SK-N-SH (cell line): ENCODE data around the gene RAB6C.

ENCODE experiments used
- CTCF ChIP-seq: fragments of 200-600 bp; sonication (generic); IDR thresholded peaks from 2 replicates; pipeline ENCODE4 v1.6.1; 2017; ENCODE audit warnings: antibody characterized with exemption, mild to moderate bottlenecking, moderate library complexity
- ELF1 ChIP-seq: IDR thresholded peaks from 2 replicates; pipeline ENCODE4 v1.4.0; 2012
- EP300 ChIP-seq, 2 experiments: IDR thresholded peaks; 2 replicates each; pipeline versions ENCODE4 v1.4.0 to v1.6.1; 2012; ENCODE audit warnings: borderline replicate concordance in 1 of 2, low read depth in 1 of 2, low read length in 1 of 2
- EZH2phosphoT487 ChIP-seq: fragments of 200-600 bp; sonication (generic); IDR thresholded peaks from 2 replicates; pipeline ENCODE4 v1.6.1; 2017; ENCODE audit warnings: low read depth, mixed run types, mild to moderate bottlenecking, antibody characterized with exemption, moderate library complexity, borderline replicate concordance
- MXI1 ChIP-seq: IDR thresholded peaks from 2 replicates; pipeline ENCODE4 v1.6.1; 2012; ENCODE audit warnings: mild to moderate bottlenecking, low read depth, low read length, improper control_type of control experiment
- POLR2AphosphoS5 ChIP-seq: IDR thresholded peaks from 2 replicates; pipeline ENCODE4 v1.6.1; 2012; ENCODE audit warnings: low read depth, low read length
- RAD21 ChIP-seq: IDR thresholded peaks from 2 replicates; pipeline ENCODE4 v1.6.1; 2012; ENCODE audit warnings: mild to moderate bottlenecking, low read length
- RCOR1 ChIP-seq: fragments of 150-350 bp; IDR thresholded peaks from 2 replicates; pipeline ENCODE4 v1.6.1; 2017; ENCODE audit warnings: antibody characterized with exemption, low read length
- RFX5 ChIP-seq: IDR thresholded peaks from 2 replicates; pipeline ENCODE4 v1.6.1; 2012; ENCODE audit warnings: mild to moderate bottlenecking, improper control_type of control experiment, low read length
- SMC3 ChIP-seq: IDR thresholded peaks from 2 replicates; pipeline ENCODE4 v1.6.1; 2012; ENCODE audit warnings: low read depth, low read length, improper control_type of control experiment
- TAF1 ChIP-seq: IDR thresholded peaks from 2 replicates; pipeline ENCODE4 v1.6.1; 2012; ENCODE audit warnings: low read depth, mild to moderate bottlenecking, low read length, moderate library complexity, borderline replicate concordance
- TF ChIP-seq, protein P1 (sequence below): fragments of 150-350 bp; IDR thresholded peaks from 2 replicates; pipeline ENCODE4 v1.6.1; 2017; ENCODE audit warnings: antibody characterized with exemption, low read length, low read depth, borderline replicate concordance

GRCh38 chr2:130019402-130019801 is 39.9 kb downstream of the RAB6C start:
- TF ChIP-seq POLR2AphosphoS5 (no peak), EP300 (IDR thresholded peaks at IDR 0.05; ENCODE audit: borderline replicate concordance in 1 of 2, low read depth in 1 of 2, low read length in 1 of 2) (no peak), RCOR1 (no peak), RFX5 (no peak), CTCF (no peak), ELF1 (no peak), EZH2phosphoT487 (no peak), RAD21 (no peak), TAF1 (no peak), MXI1 (no peak), SMC3 (no peak)
- TF ChIP-seq, protein P1, sequence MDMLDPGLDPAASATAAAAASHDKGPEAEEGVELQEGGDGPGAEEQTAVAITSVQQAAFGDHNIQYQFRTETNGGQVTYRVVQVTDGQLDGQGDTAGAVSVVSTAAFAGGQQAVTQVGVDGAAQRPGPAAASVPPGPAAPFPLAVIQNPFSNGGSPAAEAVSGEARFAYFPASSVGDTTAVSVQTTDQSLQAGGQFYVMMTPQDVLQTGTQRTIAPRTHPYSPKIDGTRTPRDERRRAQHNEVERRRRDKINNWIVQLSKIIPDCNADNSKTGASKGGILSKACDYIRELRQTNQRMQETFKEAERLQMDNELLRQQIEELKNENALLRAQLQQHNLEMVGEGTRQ = no peak
